NCI-H128 (cell line): ENCODE results near the gene ARL17B.
A peak's percentile ranks its signal among the peaks of the same experiment; 100 is the strongest.
"Not testable (repeated sequence)": the region's sequence is repeated elsewhere in the genome, so short reads cannot be mapped to it uniquely, and the experiment has no call there.

Experiments used
- DNase-seq: peaks from one replicate; lab custom pipeline; 2025; ENCODE audit not compliant: unreplicated experiment; lab: John Stamatoyannopoulos, UW

ARL17B gene

GRCh38 chr17:46252804-46253203, 108.8 kb downstream of the ARL17B start:
- DNase-seq: not testable (repeated sequence)

GRCh38 chr17:46249153-46249552, 112.4 kb downstream of the ARL17B start:
- DNase-seq: not testable (repeated sequence)

GRCh38 chr17:46244949-46245768, 116.4 kb downstream of the ARL17B start:
- DNase-seq: not testable (repeated sequence)

GRCh38 chr17:46244339-46244913, 117.1 kb downstream of the ARL17B start:
- not testable (repeated sequence) for DNase-seq

- not testable (repeated sequence) for DNase-seq
Measured at GRCh38 chr17:46243928-46244327, 117.6 kb downstream of the ARL17B start.

GRCh38 chr17:46243505-46243904, 118.1 kb downstream of the ARL17B start:
- not testable (repeated sequence) for DNase-seq

- not testable (repeated sequence) for DNase-seq
Measured at GRCh38 chr17:46231359-46231758, 130.2 kb downstream of the ARL17B start.

GRCh38 chr17:46225274-46225794, 136.2 kb downstream of the ARL17B start:
- DNase-seq: peak; percentile 78

GRCh38 chr17:46224864-46225263, 136.7 kb downstream of the ARL17B start:
- DNase-seq: not testable (repeated sequence)
